AG04449 (cell line): ENCODE measurements around the gene KCNE4.
A peak's percentile ranks its signal among the peaks of the same experiment; 100 is the strongest.

Source experiments
- CTCF ChIA-PET: fragments of 350-600 bp; formaldehyde crosslinking; extraction: SDS; loops from one replicate; lab custom pipeline; 2021; ENCODE audit warnings: antibody characterized with exemption; lab: Yijun Ruan, JAX
- POLR2A ChIA-PET: fragments of 400-600, 350-600 bp; formaldehyde crosslinking; extraction: SDS; loops from one replicate; lab custom pipeline; 2020; ENCODE audit warnings: antibody characterized with exemption, inconsistent platforms; lab: Yijun Ruan, JAX
- DNase-seq: peaks from one replicate; pipeline ENCODE4 v3.0.0-alpha.2; 2010; ENCODE audit warnings: low read depth, low spot score
- H3K4me3 ChIP-seq: 2 replicates; pipeline ENCODE4 v1.5.1; 2011; ENCODE audit warnings: low read depth, mild to moderate bottlenecking, control low read depth, low read length
- CTCF ChIP-seq: IDR thresholded peaks from one replicate; pipeline ENCODE4 v1.5.1; 2011; ENCODE audit warnings: mild to moderate bottlenecking, moderate library complexity, low read length, control low read depth, inconsistent platforms; ENCODE audit not compliant: insufficient read depth; ENCODE audit errors: missing control alignments

Gene KCNE4

GRCh38 chr2:223036790-223037444, 15.1 kb upstream of the KCNE4 start:
- ChIA-PET POLR2A (no interaction called here), CTCF (no interaction called here)
- H3K4me3 ChIP-seq: no peak overlapping the region
- no peak for TF ChIP-seq CTCF
- no peak for DNase-seq

GRCh38 chr2:223037445-223037800, 14.6 kb upstream of the KCNE4 start:
- no peak for TF ChIP-seq CTCF
- H3K4me3 ChIP-seq: no peak overlapping the region
- CTCF ChIA-PET: interaction anchor here (1.2 kb wide), 1 partner anchor 56 kb away, joined by 4 read pairs; no protein-coding TSS in a partner anchor
- POLR2A ChIA-PET: no interaction called here
- DNase-seq: no peak

DNA sequence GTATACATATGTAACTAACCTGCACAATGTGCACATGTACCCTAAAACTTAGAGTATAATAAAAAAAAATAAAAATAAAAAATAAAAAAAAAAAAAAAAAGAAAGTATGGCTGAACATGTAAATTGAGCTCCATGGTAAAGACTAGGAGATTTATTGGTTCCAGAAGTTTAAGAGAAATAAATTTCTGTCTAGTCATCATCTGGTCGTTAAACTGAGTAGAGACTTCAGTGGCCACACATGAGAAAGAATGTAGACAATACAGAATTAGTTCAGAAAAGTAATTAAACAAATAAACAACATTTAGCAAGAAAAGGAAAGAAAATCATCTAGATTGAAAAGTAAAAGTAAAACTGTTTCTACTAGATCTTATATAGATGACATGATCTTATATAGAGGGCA, 12.4 kb upstream of the KCNE4 start:
- CTCF ChIA-PET: no interaction called here
- TF ChIP-seq CTCF: no peak
- no peak for DNase-seq
- no peak overlapping the region for H3K4me3 ChIP-seq
- POLR2A ChIA-PET: no interaction called here

- CTCF ChIA-PET: interaction anchor here (0.9 kb wide), 1 partner anchor 59 kb away, joined by 3 read pairs; no protein-coding TSS in a partner anchor
- no peak for DNase-seq
- no peak for TF ChIP-seq CTCF
- POLR2A ChIA-PET: no interaction called here
- H3K4me3 ChIP-seq: no peak overlapping the region
These were observed 11.5 kb upstream of the KCNE4 start for GRCh38 chr2:223040527-223040926.

GRCh38 chr2:223041527-223042109, 10.4 kb upstream of the KCNE4 start:
- ChIA-PET CTCF (interaction anchor here (0.9 to 1.3 kb wide), 4 partner anchors 13 to 60 kb away, joined by 3 to 4 read pairs (median 3); no protein-coding TSS in a partner anchor), POLR2A (no interaction called here)
- no peak for TF ChIP-seq CTCF
- DNase-seq: peak; percentile 99
- H3K4me3 ChIP-seq: no peak overlapping the region

DNA sequence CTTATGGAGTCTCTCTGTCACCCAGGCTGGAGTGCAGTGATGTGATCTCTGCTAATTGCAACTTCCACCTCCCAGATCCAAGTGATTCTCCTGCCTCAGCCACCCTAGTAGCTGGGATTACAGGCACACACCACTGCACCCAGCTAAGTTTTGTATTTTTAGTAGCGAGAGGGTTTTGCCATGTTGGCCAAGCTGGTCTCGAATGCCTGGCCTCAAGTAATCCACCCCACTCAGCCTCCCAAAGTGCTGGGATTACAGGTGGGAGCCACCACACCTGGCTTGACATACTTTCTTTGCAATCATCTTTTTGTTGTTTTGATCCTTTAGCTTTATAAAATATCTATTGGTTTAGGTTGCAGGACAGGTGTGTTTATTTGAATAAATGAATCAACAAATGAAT, 9.7 kb upstream of the KCNE4 start:
- TF ChIP-seq CTCF: no peak
- H3K4me3 ChIP-seq: no peak overlapping the region
- POLR2A ChIA-PET: no interaction called here
- DNase-seq: no peak
- CTCF ChIA-PET: interaction anchor here (0.9 to 1.8 kb wide), 6 partner anchors 9 to 70 kb away, joined by 3 to 7 read pairs (median 4); partner anchors contain the start of gene KCNE4
